AG09309 (cell line): ENCODE data around the gene PLEKHA7.

Experiments used
- DNase-seq: peaks from one replicate; pipeline ENCODE4 v3.0.0-alpha.2; 2010; ENCODE audit warnings: low read depth
- H3K4me3 ChIP-seq: 2 replicates; pipeline ENCODE4 v1.5.1; 2011; ENCODE audit warnings: mild to moderate bottlenecking, low read depth, low read length, moderate library complexity; ENCODE audit not compliant: control insufficient read depth
- TF ChIP-seq, protein P1 (sequence below): IDR thresholded peaks from 2 replicates; pipeline ENCODE4 v1.5.1; 2011; ENCODE audit warnings: mild to moderate bottlenecking, low read depth, low read length, inconsistent platforms; ENCODE audit not compliant: insufficient read depth, control insufficient read depth; ENCODE audit errors: missing control alignments

The PLEKHA7 gene

DNA sequence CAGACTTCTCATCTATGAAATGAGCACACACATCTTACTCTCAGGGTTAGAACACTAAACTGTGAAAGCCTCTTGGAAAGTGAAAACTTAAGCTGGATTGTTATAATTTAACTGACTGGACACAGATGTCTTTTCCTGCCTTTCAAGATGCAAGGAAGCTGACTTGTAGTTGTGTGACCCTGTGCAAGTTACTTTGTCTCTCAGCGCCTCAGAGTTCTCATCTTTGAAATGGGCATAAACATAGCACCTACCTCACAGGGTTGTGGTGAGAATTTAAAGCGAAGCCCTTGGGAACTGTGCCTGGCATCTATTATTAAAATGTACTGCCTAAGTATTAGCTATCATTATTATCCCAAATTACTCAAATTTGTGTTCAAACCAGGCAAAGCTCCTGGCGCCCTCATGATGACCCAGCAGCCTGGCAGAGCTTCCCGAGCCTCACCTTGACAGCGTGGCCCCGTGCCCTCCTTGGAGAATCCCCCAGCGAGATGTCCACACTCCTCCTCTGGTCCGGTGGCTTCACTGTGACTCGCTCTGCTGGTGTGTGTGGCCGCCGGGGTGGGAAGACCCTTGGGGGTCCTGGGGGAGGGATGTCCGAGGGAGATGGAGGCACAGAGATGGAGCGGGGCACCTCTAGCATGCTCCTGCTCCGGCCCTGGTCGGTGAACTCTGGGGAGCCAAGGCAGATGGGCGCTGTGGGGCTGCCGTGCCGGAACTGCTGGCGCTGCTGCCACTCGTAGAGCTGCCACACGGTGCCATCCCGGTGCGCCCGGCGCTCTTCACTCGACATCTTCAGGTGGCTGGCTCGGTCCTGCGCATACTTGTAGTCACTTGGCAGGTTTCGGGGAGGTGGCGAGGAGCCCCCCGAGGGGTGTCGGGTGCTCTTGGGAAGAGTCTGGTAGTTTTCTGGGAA, 197.6 kb downstream of the PLEKHA7 start:
- TF ChIP-seq, protein P1, sequence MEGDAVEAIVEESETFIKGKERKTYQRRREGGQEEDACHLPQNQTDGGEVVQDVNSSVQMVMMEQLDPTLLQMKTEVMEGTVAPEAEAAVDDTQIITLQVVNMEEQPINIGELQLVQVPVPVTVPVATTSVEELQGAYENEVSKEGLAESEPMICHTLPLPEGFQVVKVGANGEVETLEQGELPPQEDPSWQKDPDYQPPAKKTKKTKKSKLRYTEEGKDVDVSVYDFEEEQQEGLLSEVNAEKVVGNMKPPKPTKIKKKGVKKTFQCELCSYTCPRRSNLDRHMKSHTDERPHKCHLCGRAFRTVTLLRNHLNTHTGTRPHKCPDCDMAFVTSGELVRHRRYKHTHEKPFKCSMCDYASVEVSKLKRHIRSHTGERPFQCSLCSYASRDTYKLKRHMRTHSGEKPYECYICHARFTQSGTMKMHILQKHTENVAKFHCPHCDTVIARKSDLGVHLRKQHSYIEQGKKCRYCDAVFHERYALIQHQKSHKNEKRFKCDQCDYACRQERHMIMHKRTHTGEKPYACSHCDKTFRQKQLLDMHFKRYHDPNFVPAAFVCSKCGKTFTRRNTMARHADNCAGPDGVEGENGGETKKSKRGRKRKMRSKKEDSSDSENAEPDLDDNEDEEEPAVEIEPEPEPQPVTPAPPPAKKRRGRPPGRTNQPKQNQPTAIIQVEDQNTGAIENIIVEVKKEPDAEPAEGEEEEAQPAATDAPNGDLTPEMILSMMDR, result no peak
- no peak for DNase-seq

DNA sequence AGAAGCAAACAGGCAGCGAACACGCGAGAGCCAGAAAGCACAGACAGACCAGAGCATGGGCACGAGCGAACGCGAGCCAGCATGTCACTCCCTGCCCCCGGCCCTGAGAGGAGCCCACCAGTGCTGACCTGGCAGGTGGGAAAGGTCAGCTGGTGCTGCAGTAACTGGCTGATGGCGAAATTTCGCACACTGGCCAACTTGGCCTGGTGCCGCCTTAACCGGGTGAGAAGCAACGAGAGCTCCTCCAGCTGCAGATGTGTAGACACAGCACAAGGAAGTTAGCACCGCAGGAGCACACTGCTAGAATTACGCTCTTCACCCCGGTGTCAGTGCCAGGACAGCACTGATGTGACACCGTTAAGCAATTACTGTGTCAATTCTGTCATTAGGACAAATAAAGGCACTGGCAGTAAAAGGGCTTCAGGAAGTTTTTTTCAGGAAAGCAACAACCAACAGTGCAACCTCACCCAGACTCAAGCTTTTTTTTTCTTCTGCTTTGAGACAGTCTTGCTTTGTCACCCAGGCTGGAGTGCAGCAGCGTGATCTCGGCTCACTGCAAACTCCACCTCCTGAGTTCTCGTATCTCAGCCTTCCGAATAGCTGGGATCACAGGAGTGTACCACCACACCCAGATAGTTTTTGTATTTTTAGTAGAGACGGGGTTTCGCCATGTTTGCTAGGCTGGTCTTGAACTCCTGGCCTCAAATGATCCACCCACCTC, 199.0 kb downstream of the PLEKHA7 start:
- H3K4me3 ChIP-seq, result no peak overlapping the region
- TF ChIP-seq, protein P1, result no peak
- peak; percentile 7 for DNase-seq

More for the DNA sequence above, 197.6 kb downstream of the PLEKHA7 start:
- H3K4me3 ChIP-seq, result no peak overlapping the region

DNA sequence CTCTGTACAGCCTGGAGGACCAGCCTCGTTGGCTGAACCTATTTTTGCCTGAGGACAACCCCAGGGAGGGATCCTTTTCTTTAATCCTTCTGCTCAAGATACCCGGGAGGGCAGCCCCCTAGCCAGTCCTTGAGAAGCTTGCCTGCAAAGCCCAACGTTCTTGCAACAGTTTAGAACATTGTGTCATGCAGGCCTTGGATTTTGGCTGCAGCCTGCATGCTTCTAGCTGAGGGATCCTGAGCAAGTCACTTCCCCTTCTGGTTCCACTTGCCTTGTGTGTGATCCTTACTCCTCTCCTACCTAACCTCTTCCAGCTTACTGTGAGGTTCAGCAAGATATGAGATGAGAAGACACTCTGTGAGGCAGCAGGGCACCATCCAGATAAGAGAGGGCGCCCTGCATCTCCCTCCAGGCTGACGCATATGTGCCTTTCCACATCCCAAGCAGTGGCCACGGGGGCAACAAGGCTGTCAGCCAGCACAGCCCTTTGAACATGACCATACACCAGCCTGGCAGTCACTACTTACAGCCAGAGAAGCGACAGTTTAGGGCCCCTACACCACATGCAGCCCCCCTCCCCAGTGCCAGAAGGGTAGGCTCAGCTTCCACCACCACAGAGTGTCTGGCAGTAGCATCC, 199.7 kb downstream of the PLEKHA7 start:
- H3K4me3 ChIP-seq, result no peak overlapping the region
- no peak for DNase-seq
- TF ChIP-seq, protein P1, result no peak

DNA sequence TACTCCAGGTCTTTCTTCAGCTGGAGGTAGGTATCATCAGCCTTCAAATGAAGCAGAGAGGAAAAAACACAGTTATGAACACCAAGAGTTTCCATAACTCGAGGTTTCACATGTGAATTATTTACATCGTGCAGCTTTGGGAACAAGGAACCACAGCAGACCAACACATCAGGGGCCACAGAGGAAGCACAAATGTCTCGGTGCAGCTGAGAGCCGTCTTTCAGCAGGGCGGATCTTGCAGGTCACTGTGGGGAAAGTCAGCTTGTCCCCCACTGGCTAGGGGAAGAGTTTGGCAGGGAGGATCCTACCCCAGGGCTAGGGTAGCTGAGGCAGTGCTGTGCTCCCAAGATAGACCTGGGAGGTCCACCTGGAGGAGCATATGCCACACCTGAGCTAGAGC, 201.1 kb downstream of the PLEKHA7 start:
- no peak for DNase-seq
- no peak overlapping the region for H3K4me3 ChIP-seq
- TF ChIP-seq, protein P1, result no peak

DNA sequence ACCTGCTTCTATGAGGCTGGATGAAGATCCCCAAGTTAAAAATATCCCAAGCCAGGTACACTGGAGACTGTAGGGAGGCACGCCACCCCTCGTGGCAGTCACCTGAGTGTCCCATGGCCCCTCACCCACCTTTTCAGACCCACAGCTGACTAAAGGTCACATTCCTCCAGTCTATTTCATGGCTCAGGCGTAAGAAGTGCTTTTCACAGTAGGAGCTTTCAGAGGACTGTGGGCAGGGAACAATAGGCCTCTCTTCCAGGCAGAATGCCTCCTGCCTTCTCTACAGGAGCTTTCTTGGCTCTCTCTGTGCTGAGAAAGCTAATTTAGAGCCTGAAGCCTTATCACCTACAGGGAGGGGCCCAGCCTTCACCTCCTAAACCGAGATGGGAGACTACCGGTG, 201.9 kb downstream of the PLEKHA7 start:
- TF ChIP-seq, protein P1, result no peak
- H3K4me3 ChIP-seq, result no peak overlapping the region
- DNase-seq, result no peak

DNA sequence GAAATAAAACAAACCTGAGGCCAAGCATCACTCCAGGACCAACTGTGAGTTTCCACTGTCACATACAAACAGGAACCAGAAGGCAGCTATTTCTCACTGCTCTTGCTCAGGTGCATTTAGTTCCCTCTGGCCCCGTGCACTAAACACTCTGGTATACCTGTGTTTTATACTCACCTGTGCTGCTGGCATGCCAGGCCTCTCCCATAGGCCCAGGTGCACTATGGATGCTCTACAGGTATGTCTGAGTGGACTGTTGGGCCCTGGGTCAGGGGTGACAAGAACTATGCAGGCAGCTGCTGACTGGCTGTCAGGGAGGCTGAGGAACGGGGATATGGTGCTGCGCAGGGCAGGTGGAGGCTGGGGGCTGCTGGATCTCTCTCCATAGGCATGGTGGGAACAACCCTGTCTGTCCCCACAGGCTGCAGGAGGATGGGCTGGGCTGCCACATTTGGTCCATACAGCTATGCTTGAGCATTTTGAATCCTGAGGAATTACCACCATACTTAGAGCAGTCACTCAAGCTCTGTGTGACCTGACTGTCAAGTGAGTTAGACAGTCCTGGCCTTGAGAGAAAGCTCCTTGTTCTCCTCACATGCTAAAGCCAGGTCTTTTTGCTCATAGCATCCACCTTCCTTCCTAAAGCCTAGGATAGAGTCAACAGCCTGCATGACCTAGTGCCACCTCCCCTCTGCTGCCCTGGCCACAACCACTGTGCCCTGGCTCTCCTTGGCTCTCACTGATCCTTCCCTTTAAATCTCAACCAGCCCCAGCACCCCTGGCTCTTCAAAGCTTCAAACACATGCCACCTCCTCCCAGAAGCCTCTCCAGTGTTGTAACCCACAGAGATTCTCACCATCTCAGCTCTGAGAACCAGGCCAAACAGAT, 202.8 kb downstream of the PLEKHA7 start:
- TF ChIP-seq, protein P1, result no peak
- no peak for DNase-seq
- H3K4me3 ChIP-seq, result no peak overlapping the region
